Erythroblast (primary cell): ENCODE data around the gene WDR64.

Experiments
- GATA1 ChIP-seq: IDR thresholded peaks from 2 replicates; pipeline ENCODE4 v1.6.1; 2011; ENCODE audit warnings: low read depth, mild to moderate bottlenecking, control low read depth, low read length, moderate library complexity
- POLR2A ChIP-seq: IDR thresholded peaks from 2 replicates; pipeline ENCODE4 v1.6.1; 2011; ENCODE audit warnings: mild to moderate bottlenecking, low read length

DNA sequence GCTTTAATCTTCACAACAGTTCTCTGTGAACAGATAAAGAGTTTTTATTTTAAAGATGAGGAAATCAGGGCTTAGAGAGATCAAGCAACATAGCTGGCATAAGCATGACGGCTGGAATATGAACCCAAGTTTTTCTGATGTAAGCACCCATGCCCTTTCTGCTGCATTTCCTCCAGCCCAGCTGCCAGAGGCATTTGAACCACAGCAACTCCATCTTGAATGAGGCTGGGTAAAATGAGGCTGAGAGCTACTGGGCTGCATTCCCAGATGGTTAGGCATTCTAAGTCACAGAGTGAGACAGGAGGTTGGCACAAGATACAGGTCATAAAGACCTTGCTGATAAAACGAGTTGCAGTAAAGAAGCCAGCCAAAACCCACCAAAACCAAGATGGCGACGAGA, 90.0 kb downstream of the WDR64 start:
- TF ChIP-seq POLR2A: no peak
- TF ChIP-seq GATA1: no peak
